IPS DF 4.7 (cell line): ENCODE measurements around the gene FRZB.
"Not testable (repeated sequence)": the region's sequence is repeated elsewhere in the genome, so short reads cannot be mapped to it uniquely, and the experiment has no call there.

ENCODE experiments used
- DNase-seq: peaks from one replicate; pipeline ENCODE4 v3.0.0-alpha.2; 2013; ENCODE audit warnings: low spot score; ENCODE audit errors: extremely low read depth

The FRZB gene

DNA sequence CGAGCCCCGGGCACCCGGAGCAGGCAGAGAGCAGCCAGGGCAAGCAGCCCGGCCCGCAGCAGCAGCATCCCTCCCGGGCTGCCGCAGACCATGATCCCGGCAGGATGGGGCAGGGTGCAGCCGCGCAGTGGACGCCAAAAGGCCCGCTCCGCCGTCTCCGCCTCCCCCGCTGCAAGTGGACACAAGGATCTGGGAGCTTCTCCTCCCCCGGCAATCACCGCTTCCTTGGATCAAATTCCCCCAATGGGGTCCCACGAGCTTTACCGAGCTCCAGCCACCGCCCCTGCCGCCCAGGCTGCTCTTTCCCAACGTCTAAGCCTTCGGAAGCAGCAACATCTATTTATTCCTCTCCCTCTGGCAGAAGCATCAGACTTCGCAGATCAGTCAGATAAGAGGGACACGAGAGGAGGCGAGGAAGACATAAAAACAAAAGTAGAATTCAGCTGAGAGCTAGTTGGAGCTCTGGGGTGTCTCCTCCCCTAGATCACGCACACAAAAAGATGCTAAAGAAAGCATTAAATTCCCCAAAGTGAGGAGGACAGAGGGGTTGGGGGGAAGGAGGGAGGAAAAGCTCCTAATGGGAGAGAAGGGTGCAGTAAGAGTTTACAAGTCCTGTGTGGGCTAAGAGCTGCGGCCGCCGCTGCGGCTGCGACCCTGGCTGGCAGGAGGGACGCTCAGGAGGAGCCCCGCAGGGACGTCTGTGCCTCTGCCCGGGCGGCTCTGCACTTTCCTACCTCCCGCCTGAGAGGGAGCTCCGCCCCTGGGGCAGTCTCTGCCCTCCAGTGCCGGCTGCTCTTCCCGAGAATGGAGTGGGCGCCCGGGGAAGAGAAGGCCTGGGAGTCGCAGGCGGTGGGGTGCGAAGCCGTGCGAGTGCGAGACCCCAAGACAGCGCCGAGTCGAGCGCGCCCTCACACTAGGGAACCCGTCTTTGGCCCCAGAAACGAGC lies at the start of gene FRZB:
TSS of gene FRZB (minus strand) at position 177 of the 946 bp plus-strand sequence. CDS start at position 92, 85 bp downstream.
- DNase-seq = no peak

- no peak for DNase-seq
These were observed 49.2 kb upstream of the FRZB start for GRCh38 chr2:182915369-182916326.

- no peak for DNase-seq
These were observed 48.4 kb upstream of the FRZB start for GRCh38 chr2:182914852-182915251.

GRCh38 chr2:182913064-182913463 lies 46.6 kb upstream of the FRZB start:
- DNase-seq = no peak

DNA sequence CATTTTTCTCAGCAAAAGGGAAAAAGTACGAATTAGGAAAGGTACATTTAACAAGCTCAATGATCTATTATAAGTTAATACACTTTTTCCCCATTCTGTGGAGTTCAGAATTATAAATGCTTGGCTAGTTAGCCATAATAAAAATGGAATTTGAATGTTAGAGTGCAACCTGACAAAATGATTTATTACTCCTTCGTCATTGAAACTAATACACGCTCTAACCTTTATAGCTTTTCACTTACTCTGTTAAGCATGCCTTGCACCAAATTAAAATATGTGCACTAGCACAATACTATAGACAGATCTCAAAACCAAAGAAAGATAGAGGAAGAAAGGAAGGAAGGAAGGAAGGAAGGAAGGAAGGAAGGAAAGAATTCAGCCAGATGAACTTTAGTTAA lies 46.1 kb upstream of the FRZB start:
- DNase-seq = no peak

- DNase-seq = no peak
These were observed 45.5 kb upstream of the FRZB start for GRCh38 chr2:182911813-182912517.

- DNase-seq = no peak
These were observed 44.5 kb upstream of the FRZB start for GRCh38 chr2:182910965-182911364.

DNA sequence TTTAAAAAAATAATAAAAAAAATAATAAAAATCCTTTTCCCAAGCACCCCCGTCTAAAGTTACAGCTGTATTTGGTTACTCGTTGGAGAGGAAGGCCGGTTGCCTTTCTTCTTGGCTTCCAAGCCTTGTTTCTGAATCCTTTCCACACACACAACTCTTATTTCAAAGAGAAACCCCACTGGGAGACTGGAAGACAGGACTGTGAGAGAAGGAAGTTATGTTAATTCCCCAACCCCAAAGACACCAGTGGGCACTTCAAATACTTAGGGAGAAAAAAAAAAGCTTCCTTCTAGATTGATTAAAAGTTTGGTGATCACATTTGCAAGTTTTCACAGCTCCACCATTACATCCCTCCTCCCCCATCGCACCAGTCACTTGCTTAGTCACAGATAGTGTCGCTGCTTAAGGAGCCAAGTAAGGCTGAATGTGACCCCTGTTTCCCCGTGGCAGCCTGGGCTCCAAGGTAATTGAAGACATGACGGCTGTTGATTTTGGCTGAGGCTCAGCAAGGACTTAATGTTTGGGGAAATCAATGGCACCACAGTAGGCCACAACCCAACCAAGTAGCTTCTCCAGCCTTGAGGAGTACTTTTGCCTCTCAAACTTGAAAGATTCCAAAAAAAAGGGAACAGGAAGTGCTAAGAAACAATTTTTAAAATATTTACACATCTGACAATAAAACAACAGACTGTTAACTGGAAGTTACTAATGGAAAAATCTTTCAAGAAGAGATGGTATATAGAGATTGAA lies 40.8 kb upstream of the FRZB start:
- DNase-seq = peak; percentile 22

DNA sequence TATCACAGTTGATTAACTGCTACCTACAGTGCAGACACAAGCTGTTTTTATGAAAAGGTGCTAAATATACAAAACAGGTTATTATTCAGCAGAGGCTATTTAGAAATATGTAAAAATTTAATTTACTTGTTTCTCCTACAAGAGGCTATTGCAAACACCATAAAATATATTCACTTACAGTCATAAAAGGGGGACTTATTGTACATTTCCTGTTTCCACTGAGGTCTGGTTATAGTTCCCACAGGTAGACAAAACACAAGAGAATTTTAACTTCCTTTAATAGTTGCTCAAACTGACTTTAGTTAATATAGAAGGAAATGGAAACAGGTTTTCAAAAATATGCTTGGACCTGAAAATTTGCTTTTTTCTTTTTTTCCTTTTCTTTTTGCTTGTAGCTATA lies 40.0 kb upstream of the FRZB start:
- no peak for DNase-seq

DNA sequence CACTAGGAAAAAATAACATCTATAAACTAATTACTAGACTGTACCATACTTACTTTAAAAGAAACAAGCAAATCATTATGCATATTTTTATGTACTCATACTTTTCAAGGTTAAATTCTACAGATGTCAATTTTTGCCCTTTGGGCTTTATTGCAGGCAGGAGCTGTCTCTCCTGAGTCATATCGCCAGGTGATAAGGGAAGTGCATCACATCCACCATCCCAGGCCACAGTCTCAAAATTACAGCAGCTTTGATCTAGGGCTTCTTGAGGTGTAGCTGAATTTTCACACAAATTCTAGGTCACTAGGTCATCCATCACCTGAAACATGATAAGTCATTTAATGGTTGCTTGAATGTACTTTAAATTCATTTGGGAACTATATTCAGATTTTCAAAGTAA lies 38.4 kb upstream of the FRZB start:
- no peak for DNase-seq

GRCh38 chr2:182903566-182903965 lies 37.1 kb upstream of the FRZB start:
- no peak for DNase-seq

- no peak for DNase-seq
These were observed 35.3 kb upstream of the FRZB start for GRCh38 chr2:182901748-182902147.

DNA sequence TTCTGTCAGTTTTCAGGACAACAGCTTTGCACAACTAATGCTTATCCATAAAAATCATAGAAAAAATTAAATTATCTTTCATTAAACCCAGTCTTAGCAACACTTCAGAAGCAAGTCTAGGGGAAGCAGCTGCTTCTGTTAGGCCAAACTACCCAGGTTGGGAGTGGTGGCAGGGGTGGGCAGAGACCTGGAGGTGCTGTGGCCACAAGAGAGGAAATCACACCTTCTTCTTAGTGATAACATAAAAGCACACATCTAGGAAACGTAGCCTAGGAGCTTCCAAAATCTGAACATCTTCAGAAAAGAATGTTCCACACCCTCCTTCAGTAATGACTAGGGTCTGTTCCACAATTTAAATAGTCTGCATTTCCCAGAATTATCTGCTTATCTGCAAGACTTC lies 32.3 kb upstream of the FRZB start:
- no peak for DNase-seq

- DNase-seq = no peak
These were observed 30.7 kb upstream of the FRZB start for GRCh38 chr2:182897137-182897536.

DNA sequence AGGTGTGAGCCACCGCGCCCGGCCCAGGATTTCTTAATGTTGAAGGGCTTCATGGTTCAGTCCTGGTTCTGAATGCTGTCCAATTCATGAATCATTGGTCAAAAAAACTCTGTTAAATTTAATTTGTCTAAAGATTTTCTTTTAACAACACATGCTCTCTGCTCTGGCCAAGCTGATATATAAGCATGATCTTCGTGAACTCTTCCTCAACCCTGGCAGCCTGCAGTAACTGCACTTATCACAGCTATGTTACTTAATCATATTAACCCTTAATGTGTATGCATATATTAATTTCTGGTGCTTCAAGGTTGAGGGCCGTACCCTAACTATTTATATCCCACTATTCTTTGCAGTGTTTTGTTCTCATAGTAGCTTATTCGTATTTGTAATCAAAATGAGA lies 29.4 kb upstream of the FRZB start:
- no peak for DNase-seq

DNA sequence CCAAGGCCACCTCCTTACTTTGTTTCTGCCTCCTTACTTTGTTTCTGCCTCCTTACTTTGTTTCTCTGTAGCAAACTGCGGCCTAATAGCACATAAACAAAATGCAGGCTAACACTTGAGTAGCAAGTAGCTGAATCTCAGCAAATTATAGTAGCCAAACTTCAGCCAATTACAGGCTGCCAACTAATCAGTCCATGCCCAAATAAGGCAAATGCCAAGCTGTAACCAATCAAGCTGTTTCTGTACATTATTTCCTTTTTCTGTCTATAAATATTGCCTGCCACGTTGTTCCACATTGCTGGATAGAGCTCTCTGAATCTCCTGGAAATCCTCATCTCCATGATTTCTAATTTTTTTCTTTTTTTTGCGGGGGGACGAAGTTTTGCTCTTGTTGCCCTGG lies 28.7 kb upstream of the FRZB start:
- no peak for DNase-seq

DNA sequence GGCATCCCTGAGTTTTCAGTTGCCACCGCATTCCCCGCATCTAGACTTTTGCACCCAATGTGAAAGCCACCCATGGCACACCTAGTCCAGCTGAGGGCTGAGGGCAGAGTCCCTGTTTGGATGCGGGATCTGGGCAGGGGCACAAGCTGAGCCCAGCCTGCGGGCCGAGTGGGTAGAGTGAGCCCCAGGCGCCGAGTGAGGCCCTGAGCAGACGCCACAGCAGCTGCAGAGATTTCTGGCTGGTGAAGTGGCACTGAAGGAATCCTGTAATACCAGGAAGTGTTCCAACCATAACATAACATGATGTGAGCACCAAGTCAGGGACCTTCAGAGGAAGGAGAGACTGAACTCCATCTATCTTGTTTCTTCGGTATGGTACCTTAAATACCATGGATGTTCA lies 27.7 kb upstream of the FRZB start:
- no peak for DNase-seq

DNA sequence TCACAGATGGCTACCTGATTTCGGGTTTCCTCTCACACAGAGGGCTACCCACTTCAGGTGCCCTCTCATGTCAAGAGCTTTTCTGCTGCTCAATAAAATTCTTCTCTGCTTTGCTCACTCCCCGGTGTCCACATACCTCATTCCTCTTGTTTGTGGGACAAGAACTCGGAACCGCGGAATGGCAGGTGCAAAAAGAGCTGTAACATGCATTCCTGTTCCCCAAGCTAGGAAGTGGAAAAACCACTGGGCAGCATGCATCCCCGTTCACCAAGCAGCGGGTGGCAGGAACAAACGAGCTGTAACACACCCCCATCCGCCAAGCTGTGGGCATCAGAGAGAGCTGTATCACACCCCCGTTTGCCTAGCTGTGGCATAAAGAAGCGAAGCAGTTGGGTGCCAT lies 27.2 kb upstream of the FRZB start:
- DNase-seq = no peak

GRCh38 chr2:182893035-182893434 lies 26.6 kb upstream of the FRZB start:
- not testable (repeated sequence) for DNase-seq

DNA sequence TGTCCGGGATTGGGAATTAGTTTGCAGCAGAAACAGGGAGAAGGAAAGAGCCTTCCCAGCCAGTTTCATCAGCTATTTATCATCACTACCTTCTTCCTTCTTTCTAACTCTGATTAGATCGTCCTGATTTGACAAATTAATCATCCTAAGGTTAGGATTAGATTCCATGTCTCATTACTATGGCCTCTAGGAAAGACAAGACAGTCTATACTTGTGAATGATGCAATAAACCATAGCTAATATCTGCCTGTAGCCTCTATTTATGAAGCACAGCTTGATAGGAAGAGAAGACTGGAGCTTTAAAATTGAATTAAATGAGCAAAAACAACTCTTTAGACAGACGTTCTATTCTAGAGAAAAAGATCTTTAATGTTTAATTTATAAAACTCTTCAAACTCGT lies 25.2 kb upstream of the FRZB start:
- no peak for DNase-seq
